ENCODE data around the gene C1QL1. TPM values are rescaled to one million over a fixed set of nuclear protein-coding genes. Genes with fewer than 3 reads are reported as not detected.

C1QL1 gene
- total and polyA plus RNA-seq, 2 donors (not counting 3 experiments of a cell fraction or from before 2014, with no cell fraction given), result 0.35 to 0.72 TPM

DNA sequence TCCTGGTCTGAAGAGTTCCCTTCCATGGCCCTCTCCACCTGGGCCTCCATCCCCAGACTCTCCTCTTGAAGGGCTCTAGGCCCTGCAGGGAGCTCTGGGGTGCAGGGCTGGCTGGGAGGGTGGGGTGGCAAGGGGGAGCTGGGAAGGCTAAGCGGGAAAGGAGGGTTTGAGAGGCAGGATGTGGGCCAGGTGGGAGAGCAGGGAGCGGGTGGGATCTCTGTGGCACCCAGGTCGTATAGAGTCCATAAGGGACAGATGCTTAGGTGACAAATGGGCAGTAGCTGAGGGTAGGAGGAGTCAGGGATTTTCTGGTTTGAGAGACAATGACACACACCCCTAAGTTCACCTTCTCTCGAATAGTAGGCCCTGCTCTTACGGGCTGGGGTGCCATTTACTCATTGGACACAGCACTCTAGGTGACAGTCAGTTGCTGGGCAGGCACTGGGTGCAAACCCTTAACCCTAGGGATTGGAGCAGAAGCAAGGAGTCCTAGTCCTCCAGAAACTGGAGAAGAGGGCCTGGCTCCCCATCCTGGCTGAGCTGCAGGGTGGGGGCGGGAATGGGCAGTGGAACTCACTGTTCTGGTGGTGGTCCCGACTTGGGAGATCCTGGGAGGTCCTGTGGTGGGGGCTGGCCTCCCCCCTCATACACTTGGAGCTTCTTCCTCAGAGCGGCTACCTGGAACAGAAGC lies 35.9 kb downstream of the C1QL1 start:
- H3K4me2 ChIP-seq (ENCODE audit: insufficient read depth, low read length), result no peak overlapping the region
- FAIRE-seq (no peak), DNase-seq (ENCODE audit: low read depth, low spot score) (no peak)
- peaks cover 8% of the 10 kb centered on the region for H3K79me2 ChIP-seq (ENCODE audit: control insufficient read depth, insufficient read depth, low read length)
- H3K9me3 ChIP-seq (replicated peaks; ENCODE audit: control insufficient read depth, insufficient read depth, low read length), result no peaks in the 10 kb centered on the region
- no peaks in the 10 kb centered on the region for H3K9me1 ChIP-seq (replicated peaks; ENCODE audit: control insufficient read depth, extremely low read depth, insufficient read depth, low read length)
- dilution Hi-C loops (cut with MboI; ENCODE audit: extremely low pct_ligation_motif_present, low sequenced_read_pairs) (no loop called here), intact Hi-C loops (cut with micrococcal nuclease) (no loop called here)
- CTCF ChIA-PET, result interaction anchor here (0.6 to 1.3 kb wide), 4 partner anchors 12 to 90 kb away, joined by 3 to 8 read pairs (median 4); partner anchors contain the start of gene C1QL1
- no peak overlapping the region for H2AFZ ChIP-seq (ENCODE audit: low read depth, low read length)
- H3K27me3 ChIP-seq (ENCODE audit: control insufficient read depth in 2 of 2, insufficient read depth in 2 of 2, low read length in 2 of 2), result no peaks in the 10 kb centered on the region
- H3K9ac ChIP-seq (replicated peaks; ENCODE audit: extremely low read depth, insufficient read depth, low read length), result no peak overlapping the region
- H3K27ac ChIP-seq (ENCODE audit: insufficient read depth, low read depth, low read length), result no peak overlapping the region
- H3K36me3 ChIP-seq (ENCODE audit: control insufficient read depth in 2 of 2, extremely low read depth in 1 of 2, insufficient read depth in 2 of 2, low read length in 2 of 2), result peaks cover 16 to 18% of the 10 kb centered on the region in 2 experiments
- POLR2A ChIA-PET, result no interaction called here
- H3K4me3 ChIP-seq (replicated peaks in 1 of 3; ENCODE audit: insufficient read depth in 1 of 3, low read depth in 1 of 3, low read length in 3 of 3), result no peak overlapping the region
- no peaks in the 10 kb centered on the region for H3K4me1 ChIP-seq (ENCODE audit: control insufficient read depth, extremely low read depth, insufficient read depth, low read length)
- BruUV-seq (replicated peaks), result no TSS peak
- no peaks in the 10 kb centered on the region for H4K20me1 ChIP-seq (replicated peaks; ENCODE audit: control insufficient read depth, extremely low read depth, insufficient read depth, low read length)
- no peak for TF ChIP-seq FOS (IDR thresholded peaks at IDR 0.05; ENCODE audit: borderline replicate concordance, insufficient read depth, low read length)
- no peak for TF ChIP-seq POLR2AphosphoS5 (IDR thresholded peaks at IDR 0.05; ENCODE audit: insufficient read depth, low read depth, low read length)
- TF ChIP-seq POLR2A (IDR thresholded peaks at IDR 0.05; ENCODE audit: low read depth, low read length), result no peak
- TF ChIP-seq GATA2 (IDR thresholded peaks at IDR 0.05; ENCODE audit: insufficient read depth, insufficient read length, low read depth, low read length), result no peak
- TF ChIP-seq, protein P1, sequence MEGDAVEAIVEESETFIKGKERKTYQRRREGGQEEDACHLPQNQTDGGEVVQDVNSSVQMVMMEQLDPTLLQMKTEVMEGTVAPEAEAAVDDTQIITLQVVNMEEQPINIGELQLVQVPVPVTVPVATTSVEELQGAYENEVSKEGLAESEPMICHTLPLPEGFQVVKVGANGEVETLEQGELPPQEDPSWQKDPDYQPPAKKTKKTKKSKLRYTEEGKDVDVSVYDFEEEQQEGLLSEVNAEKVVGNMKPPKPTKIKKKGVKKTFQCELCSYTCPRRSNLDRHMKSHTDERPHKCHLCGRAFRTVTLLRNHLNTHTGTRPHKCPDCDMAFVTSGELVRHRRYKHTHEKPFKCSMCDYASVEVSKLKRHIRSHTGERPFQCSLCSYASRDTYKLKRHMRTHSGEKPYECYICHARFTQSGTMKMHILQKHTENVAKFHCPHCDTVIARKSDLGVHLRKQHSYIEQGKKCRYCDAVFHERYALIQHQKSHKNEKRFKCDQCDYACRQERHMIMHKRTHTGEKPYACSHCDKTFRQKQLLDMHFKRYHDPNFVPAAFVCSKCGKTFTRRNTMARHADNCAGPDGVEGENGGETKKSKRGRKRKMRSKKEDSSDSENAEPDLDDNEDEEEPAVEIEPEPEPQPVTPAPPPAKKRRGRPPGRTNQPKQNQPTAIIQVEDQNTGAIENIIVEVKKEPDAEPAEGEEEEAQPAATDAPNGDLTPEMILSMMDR (IDR thresholded peaks at IDR 0.05; ENCODE audit: extremely low read depth in 1 of 2, insufficient read depth in 1 of 2, low read depth in 1 of 2, low read length in 2 of 2), result no peak
- TF ChIP-seq EZH2 (IDR thresholded peaks at IDR 0.05; ENCODE audit: borderline replicate concordance, low read depth, low read length, severe bottlenecking), result no peak
- no peak for TF ChIP-seq JUN (IDR thresholded peaks at IDR 0.05; ENCODE audit: borderline replicate concordance, insufficient read depth, insufficient read length, low read depth)
- no peak for TF ChIP-seq MYC (IDR thresholded peaks at IDR 0.05; ENCODE audit: low read depth, low read length)
- TF ChIP-seq, protein P2, sequence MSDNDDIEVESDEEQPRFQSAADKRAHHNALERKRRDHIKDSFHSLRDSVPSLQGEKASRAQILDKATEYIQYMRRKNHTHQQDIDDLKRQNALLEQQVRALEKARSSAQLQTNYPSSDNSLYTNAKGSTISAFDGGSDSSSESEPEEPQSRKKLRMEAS (IDR thresholded peaks at IDR 0.05; ENCODE audit: insufficient read depth, insufficient read length), result no peak
